K562 (cell line): Measurements from ENCODE around the gene YPEL3. TPM values are rescaled to one million over a fixed set of nuclear protein-coding genes. Genes with fewer than 3 reads are reported as not detected.

ENCODE experiments used
- ATF1 ChIP-seq, 2 experiments: fragments of 450-650 bp in 1 of 2; IDR thresholded peaks; 2 replicates each; pipeline ENCODE4 v1.6.1; 2016; ENCODE audit warnings: missing compliant biosample characterization in 1 of 2, missing genetic modification characterization in 1 of 2
- BRF1 ChIP-seq: IDR thresholded peaks from 3 replicates; pipeline ENCODE4 v1.6.1; 2011; ENCODE audit warnings: borderline replicate concordance, mild to moderate bottlenecking; ENCODE audit not compliant: insufficient read length; ENCODE audit errors: extremely low read depth
- CHD2 ChIP-seq: IDR thresholded peaks from 2 replicates; pipeline ENCODE4 v1.6.1; 2011; ENCODE audit warnings: low read depth, low read length
- CTCF ChIP-seq, 3 experiments: IDR thresholded peaks in 2 of 3; conservative IDR thresholded peaks in 1 of 3; 2 replicates each; pipeline ENCODE4 v1.5.1; 2011 to 2012; ENCODE audit warnings: low read length in 3 of 3, mild to moderate bottlenecking in 3 of 3, control low read depth in 2 of 3, improper control_type of control experiment in 1 of 3, inconsistent platforms in 1 of 3, low read depth in 1 of 3, mixed read lengths in 1 of 3, moderate library complexity in 1 of 3; ENCODE audit not compliant: insufficient read depth in 2 of 3
- E2F6 ChIP-seq, 2 experiments: IDR thresholded peaks; 2 replicates each; pipeline ENCODE4 v1.6.1; 2011; ENCODE audit warnings: borderline replicate concordance in 1 of 2, control low read depth in 1 of 2, low read depth in 1 of 2, low read length in 1 of 2, mild to moderate bottlenecking in 1 of 2, mixed read lengths in 1 of 2, moderate library complexity in 1 of 2; ENCODE audit not compliant: insufficient read depth in 1 of 2, insufficient read length in 1 of 2, poor library complexity in 1 of 2, severe bottlenecking in 1 of 2; ENCODE audit errors: extremely low read depth in 1 of 2
- HDGF ChIP-seq: fragments of 450-650 bp; IDR thresholded peaks from 2 replicates; pipeline ENCODE4 v1.6.1; 2016
- NCOA1 ChIP-seq: fragments of 450-650 bp; IDR thresholded peaks from 2 replicates; pipeline ENCODE4 v1.6.1; 2016; ENCODE audit warnings: low read depth
- NFATC3 ChIP-seq: fragments of 450-650 bp; IDR thresholded peaks from 2 replicates; pipeline ENCODE4 v1.6.1; 2017; ENCODE audit warnings: mild to moderate bottlenecking
- POLR2B ChIP-seq: fragments of 450-650 bp; IDR thresholded peaks from 2 replicates; pipeline ENCODE4 v1.6.1; 2018; ENCODE audit warnings: low read depth; ENCODE audit not compliant: partially characterized antibody
- POLR2G ChIP-seq: fragments of 200-400 bp; formaldehyde crosslinking; IDR thresholded peaks from 2 replicates; pipeline ENCODE4 v1.6.1; 2017; ENCODE audit warnings: low read depth, mild to moderate bottlenecking, antibody characterized with exemption, low read length, moderate library complexity
- POU5F1 ChIP-seq: fragments of 150-350 bp; IDR thresholded peaks from 2 replicates; pipeline ENCODE4 v1.6.1; 2014; ENCODE audit warnings: borderline replicate concordance, low read length, low read depth, mild to moderate bottlenecking; ENCODE audit not compliant: partially characterized antibody
- SAP30 ChIP-seq: fragments of 200-600 bp; sonication (generic); IDR thresholded peaks from 2 replicates; pipeline ENCODE4 v1.6.1; 2012; ENCODE audit warnings: borderline replicate concordance, low read depth, mild to moderate bottlenecking, moderate library complexity, low read length, control low read depth, inconsistent platforms; ENCODE audit not compliant: insufficient read depth, poor library complexity, severe bottlenecking
- SNAPC5 ChIP-seq: fragments of 250-450 bp; sonication (Bioruptor Pico); IDR thresholded peaks from 2 replicates; pipeline ENCODE4 v1.8.0; 2021; ENCODE audit warnings: moderate library complexity, mild to moderate bottlenecking, inconsistent platforms
- TFAP4 ChIP-seq: sonication (generic); formaldehyde crosslinking; IDR thresholded peaks from 2 replicates; pipeline ENCODE4 v1.8.0; 2022; ENCODE audit warnings: missing genetic modification reagents, mild to moderate bottlenecking, moderate library complexity, borderline replicate concordance
- polyA plus RNA-seq, 8 experiments: library from polyadenylated mRNA; depleted of rRNA in 4 of 8; stranded (reverse) in 5 of 8; unstranded in 3 of 8; fragments of >200 nt; fragmentation: Nextera tagmentation in 2 of 8; fragmentation: Illumina TruSeq in 1 of 8; extraction: Ambion mirVana in 2 of 8; extraction: Trizol in 1 of 8; gene quantifications; 2 replicates each; pipeline versions ENCODE4 v1.2.1 to v1.2.3, GENCODE V29; 2011 to 2014; ENCODE audit warnings: inconsistent platforms in 1 of 8, missing spikeins in 1 of 8
- total RNA-seq, 7 experiments: library from RNA; depleted of rRNA in 6 of 7; stranded (reverse); fragments of >200 nt in 6 of 7; fragmentation: Illumina TruSeq in 2 of 7; extraction: Trizol in 2 of 7; gene quantifications; 2 replicates each; pipeline versions ENCODE4 v1.2.1 to v1.2.3, GENCODE V29; 2011 to 2021; ENCODE audit warnings: low replicate concordance in 1 of 7

YPEL3 gene
- total and polyA plus RNA-seq, 9 of the 15 experiments (the other 6 are each of a cell fraction or from before 2014, with no cell fraction given), result 0.41 to 15.0 (median 2.9) TPM

GRCh38 chr16:30113031-30113710 lies 17.2 kb upstream of the YPEL3 start, which contains the start of gene GDPD3 (continued):
- no peak for TF ChIP-seq POU5F1
- peak; percentile 33 for TF ChIP-seq POLR2B
- no peak for TF ChIP-seq NFATC3
- TF ChIP-seq SAP30, result peak; percentile 36
- TF ChIP-seq TFAP4 (CRISPR knock-in tag), result peak; percentile 43; the same call in 1 of the 2 replicates
- TF ChIP-seq HDGF, result peak; percentile 72; the same call in 1 of the 2 replicates
- TF ChIP-seq CTCF (IDR thresholded peaks at IDR 0.05 in 2 of 3, conservative IDR thresholded peaks at IDR 0.05 in 1 of 3; ENCODE audit: insufficient read depth in 2 of 3, low read depth in 1 of 3, low read length in 3 of 3), result 0 out of 6 replicates have a peak, but pooled peaks of 1 of the 3 experiments have one; percentile 16
- TF ChIP-seq POLR2G, result peak; percentile 58
- TF ChIP-seq BRF1, result no peak
- no peak for TF ChIP-seq NCOA1
- no peak for TF ChIP-seq SNAPC5 (CRISPR knock-in tag)
- TF ChIP-seq E2F6 (IDR thresholded peaks at IDR 0.05; ENCODE audit: borderline replicate concordance in 1 of 2, extremely low read depth in 1 of 2, insufficient read depth in 1 of 2, insufficient read length in 1 of 2, low read depth in 1 of 2, low read length in 1 of 2, poor library complexity in 1 of 2, severe bottlenecking in 1 of 2), result peak in 1 of 2 experiments; percentile 2
- TF ChIP-seq ATF1 (CRISPR knock-in tag; IDR thresholded peaks at IDR 0.05), result no peak
- TF ChIP-seq ATF1 (tag; IDR thresholded peaks at IDR 0.05), result 0 out of 2 replicates have a peak, but pooled peaks have one; percentile 7
- TF ChIP-seq CHD2, result no peak
